HEK293 (cell line): ENCODE measurements around the gene SPRY1.
A peak's percentile ranks its signal among the peaks of the same experiment; 100 is the strongest.

Experiments used
- CTCF ChIA-PET: fragments of 350-600 bp; formaldehyde crosslinking; extraction: SDS; loops from one replicate; lab custom pipeline; 2021; ENCODE audit warnings: antibody characterized with exemption; lab: Yijun Ruan, JAX
- POLR2A ChIA-PET: fragments of 300-600 bp; formaldehyde crosslinking; extraction: SDS; loops from one replicate; lab custom pipeline; 2020; ENCODE audit warnings: antibody characterized with exemption, inconsistent platforms; lab: Yijun Ruan, JAX
- H3K27ac ChIP-seq: fragments of 200-500 bp; sonication (Bioruptor generic); 2 replicates; pipeline ENCODE4 v1.5.1; 2014; ENCODE audit warnings: low read depth, low read length, control low read depth, inconsistent platforms; ENCODE audit errors: extremely low read depth
- H3K36me3 ChIP-seq, 2 experiments: fragments of 200-500 bp in 1 of 2; sonication (Bioruptor generic) in 1 of 2; 1 replicate in 1 of 2; 2 replicates in 1 of 2; pipeline ENCODE4 v1.5.1; 2014 to 2017; ENCODE audit warnings: inconsistent platforms in 2 of 2, low read length in 2 of 2; ENCODE audit not compliant: control insufficient read depth in 2 of 2, insufficient read depth in 1 of 2
- H3K4me1 ChIP-seq: fragments of 200-500 bp; sonication (Bioruptor generic); 2 replicates; pipeline ENCODE4 v1.5.1; 2014; ENCODE audit warnings: mild to moderate bottlenecking, low read length, inconsistent platforms; ENCODE audit not compliant: control insufficient read depth, insufficient read depth
- H3K4me3 ChIP-seq: 2 replicates; pipeline ENCODE4 v1.5.1; 2011; ENCODE audit warnings: low read depth, mild to moderate bottlenecking, control low read depth, low read length, moderate library complexity
- H3K9me3 ChIP-seq: fragments of 200-500 bp; sonication (Bioruptor generic); 2 replicates; pipeline ENCODE4 v1.5.1; 2014; ENCODE audit warnings: low read depth, low read length, inconsistent platforms; ENCODE audit not compliant: control insufficient read depth, insufficient read depth
- PRDM1 ChIP-seq: fragments of 450-650 bp; formaldehyde crosslinking; IDR thresholded peaks from 2 replicates; pipeline ENCODE4; 2016; ENCODE audit warnings: missing biosample characterization, missing genetic modification characterization
- PRDM2 ChIP-seq: fragments of 450-650 bp; formaldehyde crosslinking; IDR thresholded peaks from 2 replicates; pipeline ENCODE4 v1.5.1; 2016; ENCODE audit warnings: missing biosample characterization, missing genetic modification characterization, borderline replicate concordance
- PRDM6 ChIP-seq: fragments of 450-650 bp; formaldehyde crosslinking; IDR thresholded peaks from 2 replicates; pipeline ENCODE4 v1.5.1; 2017; ENCODE audit warnings: missing biosample characterization, missing genetic modification characterization
- SCRT1 ChIP-seq: fragments of 450-650 bp; formaldehyde crosslinking; IDR thresholded peaks from 2 replicates; pipeline ENCODE4 v1.5.1; 2016; ENCODE audit warnings: missing biosample characterization, missing genetic modification characterization, borderline replicate concordance
- SCRT2 ChIP-seq: fragments of 450-650 bp; formaldehyde crosslinking; IDR thresholded peaks from 2 replicates; pipeline ENCODE4 v1.5.1; 2016; ENCODE audit warnings: missing biosample characterization, missing genetic modification characterization
- ZNF10 ChIP-seq: fragments of 450-650 bp; formaldehyde crosslinking; IDR thresholded peaks from 2 replicates; pipeline ENCODE4 v1.5.1; 2017; ENCODE audit warnings: missing biosample characterization, missing genetic modification characterization
- ZNF121 ChIP-seq: fragments of 450-650 bp; formaldehyde crosslinking; IDR thresholded peaks from 2 replicates; pipeline ENCODE4 v1.5.1; 2016; ENCODE audit warnings: missing biosample characterization, missing genetic modification characterization
- ZNF133 ChIP-seq: fragments of 450-650 bp; formaldehyde crosslinking; IDR thresholded peaks from 2 replicates; pipeline ENCODE4 v1.5.1; 2016; ENCODE audit warnings: missing biosample characterization, missing genetic modification characterization
- ZNF184 ChIP-seq: fragments of 450-650 bp; IDR thresholded peaks from 2 replicates; pipeline ENCODE4 v1.5.1; 2018; ENCODE audit warnings: missing biosample characterization, mild to moderate bottlenecking, missing genetic modification characterization
- ZNF302 ChIP-seq: fragments of 450-650 bp; formaldehyde crosslinking; IDR thresholded peaks from 2 replicates; pipeline ENCODE4 v1.5.1; 2016; ENCODE audit warnings: missing biosample characterization, missing genetic modification characterization, low read depth
- ZNF354C ChIP-seq: fragments of 450-650 bp; formaldehyde crosslinking; IDR thresholded peaks from 2 replicates; pipeline ENCODE4 v1.5.1; 2016; ENCODE audit warnings: missing biosample characterization, missing genetic modification characterization, low read depth, borderline replicate concordance
- ZNF398 ChIP-seq: fragments of 450-650 bp; formaldehyde crosslinking; IDR thresholded peaks from 2 replicates; pipeline ENCODE4 v1.5.1; 2017; ENCODE audit warnings: missing biosample characterization, missing genetic modification characterization
- ZNF416 ChIP-seq: fragments of 450-650 bp; formaldehyde crosslinking; IDR thresholded peaks from 2 replicates; pipeline ENCODE4 v1.5.1; 2016; ENCODE audit warnings: missing biosample characterization, missing genetic modification characterization
- ZNF423 ChIP-seq: fragments of 450-650 bp; formaldehyde crosslinking; IDR thresholded peaks from 2 replicates; pipeline ENCODE4 v1.5.1; 2016; ENCODE audit warnings: missing biosample characterization, missing genetic modification characterization
- ZNF544 ChIP-seq: fragments of 450-650 bp; formaldehyde crosslinking; IDR thresholded peaks from 2 replicates; pipeline ENCODE4 v1.5.0; 2017; ENCODE audit warnings: missing biosample characterization, missing genetic modification characterization
- ZNF707 ChIP-seq: fragments of 450-650 bp; formaldehyde crosslinking; IDR thresholded peaks from 2 replicates; pipeline ENCODE4 v1.5.1; 2016; ENCODE audit warnings: missing biosample characterization, missing genetic modification characterization
- ZNF76 ChIP-seq: fragments of 450-650 bp; formaldehyde crosslinking; IDR thresholded peaks from 2 replicates; pipeline ENCODE4; 2016; ENCODE audit warnings: low read depth, missing biosample characterization, missing genetic modification characterization, borderline replicate concordance
- ZNF768 ChIP-seq: fragments of 450-650 bp; formaldehyde crosslinking; IDR thresholded peaks from 2 replicates; pipeline ENCODE4 v1.5.1; 2018; ENCODE audit warnings: missing biosample characterization, mild to moderate bottlenecking, missing genetic modification characterization
- ZSCAN23 ChIP-seq: fragments of 450-650 bp; formaldehyde crosslinking; IDR thresholded peaks from 2 replicates; pipeline ENCODE4 v1.5.1; 2016; ENCODE audit warnings: missing biosample characterization, missing genetic modification characterization

Gene SPRY1

GRCh38 chr4:123412091-123412505, 15.5 kb downstream of the SPRY1 start:
- Histone ChIP-seq H3K9me3 (no peaks in the 10 kb centered on the region), H3K36me3 (no peaks in the 10 kb centered on the region), H3K27ac (no peak overlapping the region), H3K4me3 (no peak overlapping the region), H3K4me1 (peaks cover 13% of the 10 kb centered on the region)
- TF ChIP-seq ZSCAN23 (tag by site-specific recombination) (no peak), PRDM6 (tag by site-specific recombination) (0 out of 2 replicates have a peak, but pooled peaks have one; percentile 9)
- CTCF ChIA-PET: interaction anchor here (0.6 to 1.1 kb wide), 3 partner anchors 63 to 802 kb away, joined by 3 read pairs; no protein-coding TSS in a partner anchor
- POLR2A ChIA-PET: no interaction called here

- no peaks in the 10 kb centered on the region for H3K9me3 ChIP-seq
- no peak for TF ChIP-seq ZNF10 (tag by site-specific recombination)
- TF ChIP-seq PRDM1: no peak
- no peak for TF ChIP-seq ZNF544 (tag by site-specific recombination)
- no peak for TF ChIP-seq SCRT1 (tag by site-specific recombination)
- no peaks in the 10 kb centered on the region for H3K36me3 ChIP-seq
- no peak overlapping the region for H3K27ac ChIP-seq
- ChIA-PET POLR2A (no interaction called here), CTCF (interaction anchor here (0.7 to 1.1 kb wide), 2 partner anchors 62 to 248 kb away, joined by 3 read pairs; no protein-coding TSS in a partner anchor)
- H3K4me3 ChIP-seq: no peak overlapping the region
- peaks cover 16% of the 10 kb centered on the region for H3K4me1 ChIP-seq
Measured at GRCh38 chr4:123412700-123413512, 16.3 kb downstream of the SPRY1 start.

- CTCF ChIA-PET: no interaction called here
- Histone ChIP-seq H3K9me3 (no peaks in the 10 kb centered on the region), H3K4me1 (peaks cover 13% of the 10 kb centered on the region), H3K36me3 (no peaks in the 10 kb centered on the region), H3K4me3 (no peak overlapping the region), H3K27ac (no peak overlapping the region)
- POLR2A ChIA-PET: no interaction called here
- TF ChIP-seq ZNF133 (no peak), ZNF423 (tag by site-specific recombination) (no peak), ZNF76 (no peak), ZNF398 (no peak), PRDM1 (no peak), ZNF768 (tag by site-specific recombination) (no peak), ZNF184 (tag by site-specific recombination) (no peak), ZNF416 (tag by site-specific recombination) (no peak), SCRT2 (no peak), ZNF354C (tag by site-specific recombination) (no peak), ZNF707 (tag by site-specific recombination) (no peak), PRDM2 (no peak), PRDM6 (tag by site-specific recombination) (no peak), ZNF121 (no peak), ZNF302 (no peak)
Measured at GRCh38 chr4:123415576-123415975, 19.0 kb downstream of the SPRY1 start.
